Activated naive CD4-positive, alpha-beta T cell treated with anti-CD3 and anti-CD28 coated beads for 36 hours (primary cell): Measurements from ENCODE around the gene ARMC3. TPM values are rescaled to one million over a fixed set of nuclear protein-coding genes. Genes with fewer than 3 reads are reported as not detected.
"Not testable (repeated sequence)": the region's sequence is repeated elsewhere in the genome, so short reads cannot be mapped to it uniquely, and the experiment has no call there.

Source experiments
- CTCF ChIA-PET: fragments of 350-600 bp; sonication (Branson Sonifier 250); formaldehyde crosslinking; loops from one replicate; lab custom pipeline; 2021; ENCODE audit warnings: antibody characterized with exemption; lab: Charles Lee
- DNase-seq: peaks from one replicate; pipeline ENCODE4 v3.0.0-alpha.2; 2020
- H3K27ac Mint-ChIP-seq: one replicate; pipeline ENCODE4 v1.8.0; 2021; ENCODE audit warnings: mild to moderate bottlenecking, mixed read lengths
- H3K27me3 Mint-ChIP-seq: one replicate; pipeline ENCODE4 v1.8.0; 2021; ENCODE audit warnings: low read depth, mixed read lengths
- H3K36me3 Mint-ChIP-seq: one replicate; pipeline ENCODE4 v1.8.0; 2021; ENCODE audit warnings: low read depth, mixed read lengths
- H3K4me1 Mint-ChIP-seq: one replicate; pipeline ENCODE4 v1.8.0; 2021; ENCODE audit warnings: low read depth, mixed read lengths
- H3K4me3 Mint-ChIP-seq: one replicate; pipeline ENCODE4 v1.8.0; 2021; ENCODE audit warnings: mild to moderate bottlenecking, moderate library complexity, mixed read lengths
- H3K9me3 Mint-ChIP-seq: one replicate; pipeline ENCODE4 v1.8.0; 2021; ENCODE audit warnings: mixed read lengths
- intact Hi-C: fragments of 100-400 bp; cut with micrococcal nuclease; formaldehyde crosslinking; loops from one replicate; pipeline ENCODE4 v1.15.1; 2023
- total RNA-seq, 2 experiments: library from RNA; stranded (reverse); gene quantifications; one replicate each; pipeline ENCODE4 v1.2.3, GENCODE V29; 2021

The ARMC3 gene
- total RNA-seq, 2 experiments from 2014 or later: not detected

DNA sequence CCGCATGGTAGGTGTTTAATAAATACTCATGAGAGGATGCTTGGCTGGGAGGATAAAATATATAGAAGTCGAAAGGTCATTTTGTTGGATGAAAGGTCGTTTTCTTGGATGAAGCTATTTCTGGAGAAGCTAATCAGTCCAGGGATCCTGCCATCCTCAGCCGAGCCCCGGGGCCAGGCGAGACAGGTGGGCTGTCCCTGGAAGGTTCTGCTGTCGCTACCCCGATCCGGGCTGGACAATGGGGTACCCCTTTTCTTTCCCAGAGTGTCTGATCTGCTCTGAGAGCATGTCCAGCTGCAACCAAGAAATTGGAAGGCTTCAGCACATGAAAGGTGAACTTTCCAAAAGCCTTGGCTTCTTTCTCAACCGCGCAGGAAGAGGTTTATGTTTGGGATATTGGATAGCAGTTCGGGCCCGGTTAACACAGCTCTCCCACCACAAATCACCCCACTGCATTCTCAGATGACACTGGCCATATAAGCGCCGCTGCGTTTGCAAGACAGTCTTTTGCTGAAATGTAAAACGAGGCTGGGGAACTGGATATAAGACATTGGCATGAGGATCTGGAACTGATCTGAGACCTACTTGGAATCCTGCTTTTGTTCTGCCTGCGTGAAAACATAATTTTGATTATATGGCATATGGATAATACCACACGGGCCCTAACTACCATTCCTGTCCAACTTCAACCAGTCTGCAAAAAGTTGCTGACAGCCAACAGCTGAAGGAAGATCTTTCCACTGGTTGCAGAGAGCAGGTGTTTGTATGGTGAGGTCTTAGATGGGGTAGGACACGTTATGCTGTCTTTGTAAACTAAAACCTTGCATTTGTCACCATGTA lies 136.3 kb downstream of the ARMC3 start:
- Mint-ChIP-seq H3K36me3 (no peaks in the 10 kb centered on the region), H3K27ac (no peak overlapping the region), H3K4me3 (no peak overlapping the region), H3K4me1 (no peaks in the 10 kb centered on the region), H3K27me3 (peaks cover 5% of the 10 kb centered on the region), H3K9me3 (no peaks in the 10 kb centered on the region)
- CTCF ChIA-PET: no interaction called here
- DNase-seq: no peak
- intact Hi-C loops: no loop called here

DNA sequence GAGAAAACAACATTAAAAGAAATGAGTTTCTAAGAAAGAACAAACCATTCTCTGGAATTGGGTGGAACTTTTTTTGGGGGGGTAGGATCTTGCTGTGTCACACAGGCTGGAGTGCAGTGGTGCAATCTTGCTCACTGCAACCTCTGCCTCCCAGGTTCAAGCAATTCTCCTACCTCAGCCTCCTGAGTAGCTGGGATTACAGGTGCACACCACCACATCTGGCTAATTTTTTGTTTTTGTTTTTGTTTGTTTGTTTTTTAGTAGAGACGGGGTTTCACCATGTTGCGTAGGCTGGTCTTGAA lies 136.9 kb downstream of the ARMC3 start:
- DNase-seq, H3K4me1 Mint-ChIP-seq, CTCF ChIA-PET, H3K27ac Mint-ChIP-seq, H3K9me3 Mint-ChIP-seq, H3K27me3 Mint-ChIP-seq, H3K4me3 Mint-ChIP-seq, H3K36me3 Mint-ChIP-seq: not testable (repeated sequence)
- intact Hi-C loops: loop anchor here (5.0 kb wide), 4 partner anchors 512 to 1787 kb away; partner anchors contain the start of gene DNAJC1

DNA sequence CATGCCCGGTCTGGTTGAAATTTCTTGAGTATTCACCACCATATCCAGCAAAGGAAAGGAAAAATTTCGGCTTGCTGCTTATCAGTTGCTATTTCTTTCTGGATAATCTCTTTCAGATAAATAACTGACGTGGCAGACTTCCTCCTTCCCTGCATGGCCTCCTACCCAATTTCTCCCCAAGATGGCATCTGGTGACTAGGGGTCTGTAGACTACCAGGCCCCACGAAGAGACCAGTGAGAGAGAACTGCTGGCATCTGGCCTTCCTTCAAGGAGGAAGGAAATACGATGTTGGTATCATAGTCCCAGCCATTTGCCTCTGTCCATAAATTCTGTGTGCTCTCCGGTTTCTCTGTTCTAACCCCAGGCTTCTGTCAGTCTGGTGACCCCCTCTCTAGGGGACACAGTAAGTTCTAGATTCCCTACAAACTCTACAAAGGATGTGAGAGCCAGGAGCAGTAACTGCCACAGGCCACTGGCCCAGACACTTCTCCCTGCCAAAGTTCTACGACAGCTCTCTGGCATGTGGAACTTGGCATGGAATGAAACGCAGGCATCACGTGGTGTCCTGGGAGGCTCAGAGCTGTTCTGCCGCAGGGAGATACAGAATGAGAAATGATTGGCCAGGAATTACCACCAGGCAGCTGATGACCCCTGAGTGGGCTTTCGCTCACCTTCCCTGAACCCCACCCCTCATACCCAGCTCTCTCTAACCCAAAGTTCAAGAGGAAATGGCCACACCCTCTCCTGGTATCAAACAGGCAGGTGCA lies 137.5 kb downstream of the ARMC3 start:
- CTCF ChIA-PET: interaction anchor here (0.8 kb wide), 1 partner anchor 11 kb away, joined by 3 read pairs; no protein-coding TSS in a partner anchor
- no peak overlapping the region for H3K4me3 Mint-ChIP-seq
- no peak for DNase-seq
- H3K27ac Mint-ChIP-seq: no peak overlapping the region
- peaks cover 5% of the 10 kb centered on the region for H3K27me3 Mint-ChIP-seq
- H3K4me1 Mint-ChIP-seq: no peaks in the 10 kb centered on the region
- no peaks in the 10 kb centered on the region for H3K9me3 Mint-ChIP-seq
- no peaks in the 10 kb centered on the region for H3K36me3 Mint-ChIP-seq
- intact Hi-C loops: loop anchor here (5.0 kb wide), 4 partner anchors 513 to 1788 kb away; partner anchors contain the start of gene DNAJC1

DNA sequence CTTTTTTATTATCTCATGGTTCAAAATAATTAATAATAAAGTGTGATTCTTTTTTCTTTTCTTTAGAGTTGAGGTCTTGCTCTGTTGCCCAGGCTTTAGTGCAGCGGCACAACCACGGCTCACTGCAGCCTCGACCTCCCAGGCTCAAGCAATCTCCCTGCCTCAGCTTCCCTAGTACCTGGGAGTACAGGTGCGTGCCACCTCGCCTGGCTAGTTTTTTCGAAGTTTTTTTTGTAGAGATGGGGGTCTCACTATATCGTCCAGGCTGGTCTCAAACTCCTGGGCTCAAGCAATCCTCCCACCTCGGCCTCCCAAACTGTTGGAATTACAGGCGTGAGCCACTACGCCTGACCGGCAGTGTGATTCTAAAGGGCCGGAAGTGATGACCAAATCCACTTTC lies 139.5 kb downstream of the ARMC3 start:
- intact Hi-C loops: loop anchor here (5.0 kb wide), 4 partner anchors 515 to 1790 kb away; partner anchors contain the start of gene DNAJC1
- DNase-seq: no peak
- Mint-ChIP-seq H3K4me1 (no peaks in the 10 kb centered on the region), H3K4me3 (no peak overlapping the region), H3K27me3 (peaks cover 2% of the 10 kb centered on the region), H3K36me3 (no peaks in the 10 kb centered on the region), H3K9me3 (no peaks in the 10 kb centered on the region), H3K27ac (no peak overlapping the region)
- CTCF ChIA-PET: no interaction called here

DNA sequence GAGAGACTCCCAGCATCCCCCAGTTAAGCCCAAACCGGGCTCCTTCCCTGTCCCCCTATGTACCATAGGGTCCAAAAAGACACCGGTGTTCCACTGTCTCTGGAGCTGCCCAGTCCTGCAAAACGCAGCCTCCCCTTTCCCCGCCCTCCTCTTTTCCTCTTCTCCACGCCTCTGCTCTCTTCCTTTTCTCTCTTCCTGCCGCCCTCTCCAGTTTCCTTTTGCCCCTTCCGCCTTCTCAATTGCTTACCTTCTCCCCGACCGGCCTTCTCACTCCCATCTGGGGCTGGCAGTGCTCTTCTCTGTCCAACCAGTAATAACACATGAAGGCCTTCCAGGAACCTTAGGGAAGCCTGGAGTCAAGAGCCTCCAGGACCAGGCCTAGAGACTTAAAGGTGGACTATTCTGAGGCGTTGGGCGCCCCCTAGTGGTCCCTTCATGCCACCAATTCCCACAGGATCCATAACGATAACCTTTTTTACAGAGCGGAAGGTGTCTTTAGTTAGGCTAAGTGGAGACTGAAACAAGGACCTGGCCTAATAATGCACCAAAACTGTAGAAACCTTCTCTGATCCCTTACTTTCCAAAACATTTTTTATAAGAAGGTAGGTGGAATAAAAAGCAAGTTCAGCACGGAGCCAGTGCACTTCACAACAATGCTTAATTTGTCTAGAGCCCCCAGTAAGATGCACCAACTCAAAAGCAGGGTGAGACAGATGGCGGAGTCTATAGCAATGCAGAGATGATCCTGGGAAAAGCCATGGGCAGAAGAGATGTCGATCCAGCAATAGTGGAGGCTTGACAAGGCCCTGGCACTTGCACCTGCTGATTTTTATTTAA lies 140.3 kb downstream of the ARMC3 start:
- DNase-seq: peak; percentile 79
- Mint-ChIP-seq H3K27me3 (peaks cover 2% of the 10 kb centered on the region), H3K36me3 (no peaks in the 10 kb centered on the region), H3K27ac (no peak overlapping the region), H3K9me3 (no peaks in the 10 kb centered on the region), H3K4me3 (no peak overlapping the region), H3K4me1 (no peaks in the 10 kb centered on the region)
- intact Hi-C loops: loop anchor here (1.0 to 5.0 kb wide), 8 partner anchors 76 to 1791 kb away; partner anchors contain the start of gene DNAJC1
- CTCF ChIA-PET: interaction anchor here (0.9 kb wide), 1 partner anchor 22 kb away, joined by 3 read pairs; no protein-coding TSS in a partner anchor

GRCh38 chr10:23069019-23069815 lies 141.4 kb downstream of the ARMC3 start:
- no peak for DNase-seq
- CTCF ChIA-PET: interaction anchor here (0.9 kb wide), 1 partner anchor 23 kb away, joined by 3 read pairs; no protein-coding TSS in a partner anchor
- Mint-ChIP-seq H3K4me1 (no peaks in the 10 kb centered on the region), H3K36me3 (no peaks in the 10 kb centered on the region), H3K4me3 (no peak overlapping the region), H3K27ac (no peak overlapping the region), H3K9me3 (no peaks in the 10 kb centered on the region), H3K27me3 (peaks cover 2% of the 10 kb centered on the region)
- intact Hi-C loops: loop anchor here (5.0 kb wide), 4 partner anchors 517 to 1792 kb away; partner anchors contain the start of gene DNAJC1

DNA sequence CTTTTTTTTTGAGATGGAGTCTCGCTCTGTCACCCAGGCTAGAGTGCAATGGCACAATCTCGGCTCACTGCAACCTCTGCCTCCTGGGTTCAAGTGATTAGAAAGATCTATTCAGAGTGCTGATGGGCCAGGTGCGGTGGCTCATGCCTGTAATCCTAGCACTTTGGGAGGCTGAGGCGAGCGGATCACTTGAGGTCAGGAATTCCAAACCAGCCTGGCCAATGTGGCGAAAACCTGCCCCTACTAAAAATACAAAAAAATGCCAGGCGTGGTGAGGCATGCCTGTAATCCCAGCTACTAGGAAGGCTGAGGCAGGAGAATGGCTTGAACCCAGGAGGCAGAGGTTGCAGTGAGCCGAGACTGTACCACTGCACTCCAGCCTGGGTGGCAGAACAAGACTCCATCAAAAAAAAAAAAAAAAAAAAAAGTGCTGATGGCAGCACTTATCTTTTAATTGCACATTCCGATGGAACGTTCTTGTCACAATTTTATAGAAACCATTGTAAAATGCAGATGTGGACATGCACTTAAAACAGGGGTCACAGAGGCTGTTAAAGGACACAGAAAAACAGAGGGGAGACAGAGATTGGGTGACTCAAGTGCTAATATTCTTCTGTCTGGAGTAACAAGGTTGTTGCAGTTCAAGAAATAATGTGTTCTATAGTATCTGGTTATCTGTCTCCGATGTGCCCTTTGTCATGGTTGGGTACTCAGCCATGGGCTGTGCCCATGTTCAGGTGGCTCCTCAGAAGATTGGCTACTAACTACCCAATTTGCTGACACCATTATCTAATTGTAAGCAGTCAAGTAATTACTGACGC lies 142.4 kb downstream of the ARMC3 start:
- H3K9me3 Mint-ChIP-seq, DNase-seq, H3K4me3 Mint-ChIP-seq, intact Hi-C loops, H3K36me3 Mint-ChIP-seq, H3K27me3 Mint-ChIP-seq, H3K4me1 Mint-ChIP-seq, H3K27ac Mint-ChIP-seq: not testable (repeated sequence)
- CTCF ChIA-PET: interaction anchor here (0.5 kb wide), 1 partner anchor 432 kb away, joined by 3 read pairs; no protein-coding TSS in a partner anchor

DNA sequence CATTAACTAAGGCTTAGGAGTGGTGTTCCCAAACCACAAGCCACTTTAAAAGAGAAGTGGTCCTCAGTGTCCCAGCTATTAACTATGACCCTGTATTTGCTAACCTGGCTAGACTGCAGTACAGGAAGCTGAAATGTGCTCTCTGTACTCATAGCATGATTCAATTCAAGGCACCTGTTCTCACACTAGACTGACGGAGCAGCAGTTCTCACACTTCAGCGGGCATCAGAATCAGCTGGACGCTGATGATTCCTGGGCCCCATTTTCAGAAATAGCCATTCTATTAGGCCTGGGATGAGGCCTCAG lies 143.0 kb downstream of the ARMC3 start:
- no peaks in the 10 kb centered on the region for H3K36me3 Mint-ChIP-seq
- H3K27ac Mint-ChIP-seq: no peak overlapping the region
- no peaks in the 10 kb centered on the region for H3K4me1 Mint-ChIP-seq
- H3K27me3 Mint-ChIP-seq: peaks cover 7% of the 10 kb centered on the region
- CTCF ChIA-PET: interaction anchor here (0.5 kb wide), 1 partner anchor 431 kb away, joined by 3 read pairs; no protein-coding TSS in a partner anchor
- no peak for DNase-seq
- no peak overlapping the region for H3K4me3 Mint-ChIP-seq
- no peaks in the 10 kb centered on the region for H3K9me3 Mint-ChIP-seq
- intact Hi-C loops: no loop called here

DNA sequence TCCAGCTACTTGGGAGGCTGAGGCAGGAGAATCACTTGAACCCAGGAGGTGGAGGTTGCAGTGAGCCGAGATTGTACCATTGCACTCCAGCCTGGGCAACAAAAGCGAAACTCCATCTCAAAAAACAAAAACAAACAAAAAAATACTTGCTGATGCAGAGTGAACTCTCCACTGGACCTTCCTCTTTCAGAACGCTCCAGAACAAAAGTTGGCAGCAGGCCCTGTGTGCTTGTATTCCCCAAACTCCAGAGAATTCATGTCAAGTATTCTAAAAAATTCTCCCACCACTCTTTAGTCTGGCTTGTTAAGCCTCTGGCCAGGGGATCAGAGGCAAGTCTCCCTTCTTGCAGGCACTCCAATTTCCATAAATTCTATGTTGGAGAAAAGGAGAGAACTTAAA lies 144.7 kb downstream of the ARMC3 start:
- intact Hi-C loops, H3K27me3 Mint-ChIP-seq, CTCF ChIA-PET, H3K4me3 Mint-ChIP-seq, H3K4me1 Mint-ChIP-seq, H3K36me3 Mint-ChIP-seq, H3K9me3 Mint-ChIP-seq, DNase-seq, H3K27ac Mint-ChIP-seq: not testable (repeated sequence)

GRCh38 chr10:23073527-23073926 lies 145.7 kb downstream of the ARMC3 start:
- CTCF ChIA-PET: no interaction called here

DNA sequence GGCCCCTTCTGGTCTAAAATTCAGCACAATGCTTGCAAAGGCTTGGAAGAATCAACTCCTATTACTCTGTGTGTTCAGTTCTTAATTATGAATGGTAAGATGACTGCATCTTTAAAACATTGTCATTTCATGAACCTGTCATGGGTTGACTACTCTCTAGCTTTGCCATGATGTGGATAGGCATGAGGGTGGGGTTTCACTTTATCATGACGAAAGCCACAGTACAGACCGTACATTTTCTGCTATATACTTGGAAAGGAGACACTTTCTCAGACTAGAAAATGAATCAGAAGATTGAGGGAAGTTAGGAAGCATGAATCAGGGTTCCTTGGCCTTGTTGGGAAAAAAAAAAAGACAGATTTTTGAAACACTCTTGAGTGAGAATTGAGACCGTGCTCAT lies 147.8 kb downstream of the ARMC3 start:
- no peak for DNase-seq
- Mint-ChIP-seq H3K27me3 (peaks cover 24% of the 10 kb centered on the region), H3K9me3 (no peaks in the 10 kb centered on the region), H3K4me1 (no peaks in the 10 kb centered on the region), H3K27ac (no peak overlapping the region), H3K36me3 (no peaks in the 10 kb centered on the region), H3K4me3 (no peak overlapping the region)
- intact Hi-C loops: no loop called here
- CTCF ChIA-PET: interaction anchor here (0.7 kb wide), 1 partner anchor 503 kb away, joined by 3 read pairs; no protein-coding TSS in a partner anchor

More at GRCh38 chr10:23073527-23073926, 145.7 kb downstream of the ARMC3 start:
- Mint-ChIP-seq H3K27me3 (peaks cover 13% of the 10 kb centered on the region), H3K27ac (no peak overlapping the region), H3K36me3 (no peaks in the 10 kb centered on the region), H3K4me1 (no peaks in the 10 kb centered on the region), H3K4me3 (no peak overlapping the region), H3K9me3 (no peaks in the 10 kb centered on the region)
- intact Hi-C loops: no loop called here
- no peak for DNase-seq
